NCI-H82 treated with DMSO at 0.1 percent for 48 hours (cell line): ENCODE data around the gene INPP4B.
"Not testable (repeated sequence)": the region's sequence is repeated elsewhere in the genome, so short reads cannot be mapped to it uniquely, and the experiment has no call there.

ENCODE experiments used
- DNase-seq: peaks from one replicate; lab custom pipeline; 2025; ENCODE audit not compliant: unreplicated experiment; lab: John Stamatoyannopoulos, UW

INPP4B gene

GRCh38 chr4:142687547-142688275 is 158.4 kb downstream of the INPP4B start:
- no peak for DNase-seq

GRCh38 chr4:142686081-142686480 is 160.0 kb downstream of the INPP4B start:
- no peak for DNase-seq

- DNase-seq = no peak
Observed at GRCh38 chr4:142683997-142684396, 162.1 kb downstream of the INPP4B start.

GRCh38 chr4:142683503-142683902 is 162.6 kb downstream of the INPP4B start:
- no peak for DNase-seq

- no peak for DNase-seq
Observed at GRCh38 chr4:142671516-142671915, 174.6 kb downstream of the INPP4B start.

- no peak for DNase-seq
Observed at GRCh38 chr4:142663828-142664227, 182.3 kb downstream of the INPP4B start.

GRCh38 chr4:142660728-142661127 is 185.4 kb downstream of the INPP4B start:
- no peak for DNase-seq

GRCh38 chr4:142656178-142656577 is 189.9 kb downstream of the INPP4B start:
- DNase-seq = no peak

GRCh38 chr4:142648378-142648777 is 197.7 kb downstream of the INPP4B start:
- no peak for DNase-seq

GRCh38 chr4:142645475-142646108 is 200.5 kb downstream of the INPP4B start:
- no peak for DNase-seq

GRCh38 chr4:142644628-142645027 is 201.5 kb downstream of the INPP4B start:
- not testable (repeated sequence) for DNase-seq

GRCh38 chr4:142637614-142638013 is 208.5 kb downstream of the INPP4B start:
- no peak for DNase-seq

- no peak for DNase-seq
Observed at GRCh38 chr4:142631836-142632235, 214.3 kb downstream of the INPP4B start.

GRCh38 chr4:142615324-142615665 is 230.8 kb downstream of the INPP4B start:
- DNase-seq = no peak

- DNase-seq = no peak
Observed at GRCh38 chr4:142614621-142615323, 231.3 kb downstream of the INPP4B start.

- DNase-seq = no peak
Observed at GRCh38 chr4:142607976-142608375, 238.1 kb downstream of the INPP4B start.

- DNase-seq = no peak
Observed at GRCh38 chr4:142600952-142601351, 245.1 kb downstream of the INPP4B start.

- DNase-seq = no peak
Observed at GRCh38 chr4:142598132-142598531, 248.0 kb downstream of the INPP4B start.

- DNase-seq = no peak
Observed at GRCh38 chr4:142596595-142596994, 249.5 kb downstream of the INPP4B start.

GRCh38 chr4:142596121-142596520 is 250.0 kb downstream of the INPP4B start:
- DNase-seq = no peak

- DNase-seq = no peak
Observed at GRCh38 chr4:142595222-142595871, 250.8 kb downstream of the INPP4B start.

- DNase-seq = no peak
Observed at GRCh38 chr4:142585411-142585810, 260.7 kb downstream of the INPP4B start.
